IMR-90 (cell line): ENCODE data around the gene PRICKLE2. TPM values are rescaled to one million over a fixed set of nuclear protein-coding genes. Genes with fewer than 3 reads are reported as not detected.

Source experiments
- ATAC-seq: fragments of 200-7000 bp; cut with Tn5 transposase; 2 replicates; pipeline ENCODE4 v1.9.1; 2020; ENCODE audit warnings: low read depth, mild to moderate bottlenecking, moderate library complexity
- BruUV-seq: library from RNA; stranded (reverse); fragments of 400-500 nt; replicated peaks from 2 replicates; lab custom pipeline; 2021; lab: Mats Ljungman, UMichigan
- CTCF ChIA-PET: fragments of 300-600 bp; formaldehyde crosslinking; extraction: SDS; loops from one replicate; lab custom pipeline; 2021; ENCODE audit warnings: antibody characterized with exemption; lab: Yijun Ruan, JAX
- POLR2A ChIA-PET: fragments of 300-600 bp; sonication (Branson Sonifier 250); formaldehyde crosslinking; loops from one replicate; lab custom pipeline; 2022; ENCODE audit warnings: antibody characterized with exemption; ENCODE audit not compliant: unreplicated experiment; lab: Charles Lee
- DNase-seq: peaks from one replicate; pipeline ENCODE4 v3.0.0; 2013
- H2AFZ ChIP-seq: replicated peaks from 2 replicates; pipeline ENCODE3; 2013; ENCODE audit warnings: low read length, mild to moderate bottlenecking; ENCODE audit not compliant: poor library complexity
- H2AK5ac ChIP-seq: 2 replicates; pipeline ENCODE4 v1.6.1; 2013; ENCODE audit warnings: low read depth, low read length, inconsistent platforms
- H2AK9ac ChIP-seq: replicated peaks from 2 replicates; pipeline ENCODE3; 2013; ENCODE audit warnings: mild to moderate bottlenecking, low read depth, low read length, moderate library complexity; ENCODE audit not compliant: poor library complexity
- H2BK120ac ChIP-seq: 2 replicates; pipeline ENCODE4 v1.6.1; 2013; ENCODE audit warnings: low read depth, low read length, inconsistent platforms
- H2BK15ac ChIP-seq: 3 replicates; pipeline ENCODE4 v1.6.1; 2013; ENCODE audit warnings: low read depth, low read length, inconsistent platforms
- H2BK20ac ChIP-seq: 2 replicates; pipeline ENCODE4 v1.6.1; 2013; ENCODE audit warnings: low read depth, mild to moderate bottlenecking, inconsistent platforms, low read length, moderate library complexity
- H2BK5ac ChIP-seq: 2 replicates; pipeline ENCODE4 v1.6.1; 2013; ENCODE audit warnings: mild to moderate bottlenecking, low read depth, low read length, inconsistent platforms; ENCODE audit not compliant: poor library complexity, severe bottlenecking
- H3K14ac ChIP-seq: replicated peaks from 2 replicates; pipeline ENCODE4 v1.6.1; 2013; ENCODE audit warnings: low read depth, low read length, inconsistent platforms
- H3K18ac ChIP-seq: 2 replicates; pipeline ENCODE4 v1.6.1; 2013; ENCODE audit warnings: low read depth, low read length, control low read depth
- H3K23ac ChIP-seq: 2 replicates; pipeline ENCODE4 v1.6.1; 2013; ENCODE audit warnings: low read depth, low read length, inconsistent platforms
- H3K27ac ChIP-seq: 2 replicates; pipeline ENCODE4 v1.5.1; 2013; ENCODE audit warnings: mild to moderate bottlenecking, control low read depth, low read length; ENCODE audit not compliant: insufficient read depth
- H3K27me3 ChIP-seq: 2 replicates; pipeline ENCODE4 v1.6.1; 2013; ENCODE audit warnings: low read length; ENCODE audit not compliant: control insufficient read depth, insufficient read depth
- H3K36me3 ChIP-seq: 2 replicates; pipeline ENCODE4 v1.6.1; 2013; ENCODE audit warnings: low read length, mixed read lengths; ENCODE audit not compliant: control insufficient read depth, insufficient read depth
- H3K4ac ChIP-seq: 2 replicates; pipeline ENCODE4 v1.6.1; 2013; ENCODE audit warnings: low read depth, low read length, inconsistent platforms
- H3K4me1 ChIP-seq: 2 replicates; pipeline ENCODE4 v1.6.1; 2013; ENCODE audit warnings: low read length, mixed read lengths; ENCODE audit not compliant: control insufficient read depth, insufficient read depth
- H3K4me2 ChIP-seq: 2 replicates; pipeline ENCODE4 v1.6.1; 2013; ENCODE audit warnings: low read depth, mild to moderate bottlenecking, control low read depth, low read length, moderate library complexity
- H3K4me3 ChIP-seq: 2 replicates; pipeline ENCODE4 v1.5.1; 2013; ENCODE audit warnings: low read depth, mild to moderate bottlenecking, control low read depth, low read length, moderate library complexity; ENCODE audit not compliant: insufficient read depth
- H3K56ac ChIP-seq: 2 replicates; pipeline ENCODE4 v1.6.1; 2013; ENCODE audit warnings: low read length, inconsistent platforms; ENCODE audit not compliant: insufficient read depth; ENCODE audit errors: extremely low read depth
- H3K79me1 ChIP-seq, 2 experiments: 2 replicates each; pipeline ENCODE4 v1.6.1; 2013; ENCODE audit warnings: low read length in 2 of 2, inconsistent platforms in 1 of 2, low read depth in 1 of 2
- H3K9ac ChIP-seq: 2 replicates; pipeline ENCODE4 v1.6.1; 2013; ENCODE audit warnings: low read depth, low read length, control low read depth
- H3K9me1 ChIP-seq: 2 replicates; pipeline ENCODE4 v1.6.1; 2013; ENCODE audit warnings: low read length, inconsistent platforms; ENCODE audit not compliant: insufficient read depth
- H3K9me3 ChIP-seq: 2 replicates; pipeline ENCODE4 v1.6.1; 2013; ENCODE audit warnings: low read length; ENCODE audit not compliant: control insufficient read depth, insufficient read depth
- H4K20me1 ChIP-seq: 2 replicates; pipeline ENCODE4 v1.6.1; 2013; ENCODE audit warnings: low read length, inconsistent platforms; ENCODE audit not compliant: insufficient read depth
- H4K5ac ChIP-seq: 2 replicates; pipeline ENCODE4 v1.6.1; 2013; ENCODE audit warnings: mild to moderate bottlenecking, low read depth, low read length, control low read depth
- H4K8ac ChIP-seq, 2 experiments: 2 replicates each; pipeline ENCODE4 v1.6.1; 2013; ENCODE audit warnings: low read depth in 2 of 2, low read length in 2 of 2, control low read depth in 1 of 2, inconsistent platforms in 1 of 2
- H4K91ac ChIP-seq: 2 replicates; pipeline ENCODE4 v1.6.1; 2013; ENCODE audit warnings: low read depth, low read length, inconsistent platforms; ENCODE audit not compliant: insufficient read depth
- BHLHE40 ChIP-seq: fragments of 150-350 bp; IDR thresholded peaks from 2 replicates; pipeline ENCODE4 v1.6.1; 2016; ENCODE audit warnings: mild to moderate bottlenecking, low read depth, low read length
- CEBPB ChIP-seq: IDR thresholded peaks from 2 replicates; pipeline ENCODE4 v1.6.1; 2012; ENCODE audit warnings: low read depth, low read length, improper control_type of control experiment
- CHD1 ChIP-seq: IDR thresholded peaks from 2 replicates; pipeline ENCODE4 v1.6.1; 2012; ENCODE audit warnings: low read depth, low read length, improper control_type of control experiment
- MAFK ChIP-seq: IDR thresholded peaks from 2 replicates; pipeline ENCODE4 v1.6.1; 2012; ENCODE audit warnings: low read depth, low read length, improper control_type of control experiment
- MAZ ChIP-seq: IDR thresholded peaks from 2 replicates; pipeline ENCODE4 v1.6.1; 2012; ENCODE audit warnings: low read depth, mild to moderate bottlenecking, low read length, improper control_type of control experiment, moderate library complexity, borderline replicate concordance
- MXI1 ChIP-seq: IDR thresholded peaks from 2 replicates; pipeline ENCODE4 v1.6.1; 2012; ENCODE audit warnings: low read depth, mild to moderate bottlenecking, low read length, moderate library complexity, borderline replicate concordance
- NFE2L2 ChIP-seq: fragments of 150-350 bp; IDR thresholded peaks from 2 replicates; pipeline ENCODE4 v1.6.1; 2016; ENCODE audit warnings: low read depth, mild to moderate bottlenecking, low read length
- POLR2A ChIP-seq: IDR thresholded peaks from 2 replicates; pipeline ENCODE4 v1.6.1; 2012; ENCODE audit warnings: mild to moderate bottlenecking, low read depth, low read length
- RAD21 ChIP-seq: IDR thresholded peaks from 2 replicates; pipeline ENCODE4 v1.6.1; 2012; ENCODE audit warnings: low read length, improper control_type of control experiment
- WGBS, 2 experiments: methylation state at CpG; one replicate each; pipeline versions ENCODE4 v1.1.5 to v1.1.7; 2013; ENCODE audit warnings: missing lambda C conversion rate in 2 of 2; ENCODE audit not compliant: insufficient read length in 1 of 2; ENCODE audit errors: extremely low coverage in 2 of 2; 5-methylcytosine and 5-hydroxymethylcytosine counted together
- dilution Hi-C: fragments of 300-500 bp; cut with HindIII; formaldehyde crosslinking; loops from one replicate; pipeline ENCODE4 v1.14.3; 2018; ENCODE audit warnings: low sequenced_read_pairs; ENCODE audit not compliant: unreplicated experiment
- in situ Hi-C: fragments of 300-500 bp; cut with MboI; formaldehyde crosslinking; loops from 3 replicates; pipeline ENCODE4 v1.14.3; 2019; ENCODE audit warnings: low sequenced_read_pairs, inconsistent platforms, mixed read lengths
- intact Hi-C: fragments of 100-400 bp; cut with micrococcal nuclease; formaldehyde crosslinking; loops from 2 replicates; pipeline ENCODE4 v1.10.0; 2022
- polyA plus RNA-seq, 3 experiments: library from polyadenylated mRNA; depleted of rRNA; stranded (reverse); fragments of >200 nt; gene quantifications; 2 replicates each; pipeline ENCODE4 v1.2.3, GENCODE V29; 2012; ENCODE audit warnings: low replicate concordance in 1 of 3
- total RNA-seq: library from RNA; depleted of rRNA; stranded (reverse); fragments of >200 nt; gene quantifications from 2 replicates; pipeline ENCODE4 v1.2.3, GENCODE V29; 2012
- TF ChIP-seq, protein P1 (sequence below): fragments of 150-350 bp; IDR thresholded peaks from 2 replicates; pipeline ENCODE4 v1.6.1; 2017; ENCODE audit warnings: mild to moderate bottlenecking, antibody characterized with exemption, low read length, low read depth
- TF ChIP-seq, protein P2 (sequence below): fragments of 150-350 bp; IDR thresholded peaks from 2 replicates; pipeline ENCODE4 v1.6.1; 2016; ENCODE audit warnings: low read depth, mild to moderate bottlenecking, low read length, moderate library complexity, borderline replicate concordance

PRICKLE2 gene
- total and polyA plus RNA-seq, 2 of the 4 experiments (the other 2 are of a cell fraction), result 4.1 to 14.2 TPM

DNA sequence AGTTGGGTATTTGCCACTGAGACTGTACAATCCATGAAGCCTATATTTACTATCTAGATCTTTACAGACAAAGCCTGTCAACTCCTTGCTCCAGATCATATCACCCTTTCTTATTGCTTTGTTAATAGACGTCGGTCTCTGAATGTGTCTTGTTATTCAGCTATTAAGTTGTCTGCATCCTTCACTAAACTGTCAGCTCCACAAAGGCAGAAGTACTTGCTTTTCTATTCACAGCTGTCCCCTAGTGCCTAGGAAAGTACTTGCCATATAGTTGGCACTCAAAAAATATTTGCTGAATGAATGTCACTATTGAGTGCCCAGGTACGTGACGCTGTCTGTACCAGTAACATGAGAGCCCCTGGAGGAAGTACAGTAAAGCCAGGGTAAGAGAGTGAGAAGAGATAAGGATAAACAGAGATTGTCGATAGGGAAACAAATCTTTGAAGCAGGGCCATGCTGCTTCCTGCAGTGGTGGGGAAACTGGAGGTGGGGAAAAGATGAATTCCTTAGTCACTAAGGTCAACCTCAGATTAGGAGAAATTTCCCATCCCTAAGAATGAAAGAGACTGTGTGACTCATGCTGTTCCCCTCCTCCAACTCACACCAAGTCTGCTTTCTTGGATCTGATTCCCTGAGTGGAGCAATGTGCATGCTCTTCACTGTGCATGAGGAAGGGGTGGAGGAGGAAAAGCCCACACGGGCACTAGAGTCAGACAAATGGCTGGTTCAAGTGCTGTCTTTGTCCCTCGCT lies 36.3 kb downstream of the PRICKLE2 start (continued):
- TF ChIP-seq BHLHE40 (peak; percentile 55), NFE2L2 (peak; percentile 50; the same call in 1 of the 2 replicates)

DNA sequence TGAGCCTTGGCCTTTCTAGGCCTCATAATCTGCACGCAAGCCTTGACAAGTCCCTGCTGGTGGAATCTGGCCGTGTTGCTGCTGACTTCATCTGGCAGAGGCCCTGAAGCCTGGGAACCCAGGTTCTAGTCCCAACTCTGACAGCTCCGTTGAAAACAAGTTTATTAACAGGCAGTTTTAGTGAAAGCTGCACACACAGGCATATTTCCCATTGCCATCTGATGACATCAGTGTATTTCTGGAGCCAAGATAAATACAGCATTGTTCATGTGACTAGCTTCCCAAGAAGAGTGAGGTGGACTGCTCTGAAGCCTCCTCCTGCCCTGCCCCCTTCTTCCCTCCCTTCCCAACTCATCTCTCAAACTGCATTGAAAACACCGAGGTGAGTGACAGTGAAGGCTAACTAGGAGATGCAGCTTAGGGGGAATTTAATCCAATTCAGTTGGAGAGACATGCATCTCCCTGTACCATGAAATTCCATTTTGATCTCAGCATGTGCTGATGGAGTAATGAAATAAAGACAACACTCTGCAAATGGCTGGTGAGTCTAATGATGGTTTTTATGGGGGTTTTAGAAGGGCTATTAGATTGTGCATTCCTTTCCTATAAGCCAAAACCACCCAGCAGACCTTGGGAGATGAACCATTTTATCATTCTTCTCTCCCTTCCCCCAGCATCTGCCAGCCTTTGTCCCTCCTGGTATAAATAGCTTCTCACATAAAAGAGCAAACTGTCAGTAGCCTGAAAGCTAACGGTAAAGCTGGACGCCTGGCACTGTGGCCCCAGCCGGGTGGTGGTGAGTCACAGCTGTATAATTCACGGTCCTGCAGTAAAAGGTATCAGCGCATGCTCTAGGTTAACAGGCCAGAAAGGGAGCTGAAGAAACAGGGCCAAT lies 38.0 kb downstream of the PRICKLE2 start:
- Histone ChIP-seq H2BK5ac (peak overlapping the region; percentile 71), H3K18ac (peak overlapping the region; percentile 26; the same call in 1 of the 2 replicates), H3K9ac (peak overlapping the region; percentile 5; the same call in 1 of the 2 replicates), H3K36me3 (no peaks in the 10 kb centered on the region), H4K8ac (peak overlapping the region; percentile 36 to 86; a peak in 3 of 4 replicates), H4K91ac (peak overlapping the region; percentile 89), H3K4me3 (no peak overlapping the region), H3K23ac (peak overlapping the region; percentile 97), H2AK9ac (peak overlapping the region; percentile 35), H4K5ac (peak overlapping the region; percentile 4; the same call in 1 of the 2 replicates), H3K9me1 (peaks cover 35% of the 10 kb centered on the region), H2BK15ac (peak overlapping the region; percentile 53; the same call in 2 of the 3 replicates), H3K14ac (peak overlapping the region; percentile 89), H3K9me3 (no peaks in the 10 kb centered on the region), H2AFZ (peak overlapping the region; percentile 28), H3K4me1 (peaks cover 32% of the 10 kb centered on the region), H2BK20ac (peak overlapping the region; percentile 96), H3K4me2 (peak overlapping the region; percentile 52), H3K27ac (peak overlapping the region; percentile 86), H3K56ac (peak overlapping the region; percentile 77), H3K79me1 (peaks cover 22 to 77% of the 10 kb centered on the region in 2 experiments), H2AK5ac (peak overlapping the region; percentile 56; the same call in 1 of the 2 replicates), H4K20me1 (peaks cover 5% of the 10 kb centered on the region), H3K27me3 (no peaks in the 10 kb centered on the region), H2BK120ac (peak overlapping the region; percentile 92), H3K4ac (peak overlapping the region; percentile 94)
- 7% methylated on average over 5 of the region's 9 CpGs; no CpG with 5 or more reads in 1 of the 2 experiments for WGBS, 2 experiments
- ChIA-PET CTCF (interaction anchor here (0.5 to 1.3 kb wide), 2 partner anchors 18 to 36 kb away, joined by 3 read pairs; no protein-coding TSS in a partner anchor), POLR2A (no interaction called here)
- BruUV-seq, result no TSS peak
- dilution Hi-C loops, result no loop called here
- DNase-seq (peak; percentile 99), ATAC-seq (peak; percentile 62)
- intact Hi-C loops, result loop anchor here (5.0 kb wide), 1 partner anchor 155 kb away; no protein-coding TSS in a partner anchor
- in situ Hi-C loops, result no loop called here
- TF ChIP-seq RAD21, result peak; percentile 25; the same call in 1 of the 2 replicates
- TF ChIP-seq MAZ, result peak; percentile 73; the same call in 1 of the 2 replicates
- peak; percentile 59; the same call in 1 of the 2 replicates for TF ChIP-seq MXI1
- peak; percentile 45; the same call in 1 of the 2 replicates for TF ChIP-seq POLR2A
- TF ChIP-seq, protein P1, sequence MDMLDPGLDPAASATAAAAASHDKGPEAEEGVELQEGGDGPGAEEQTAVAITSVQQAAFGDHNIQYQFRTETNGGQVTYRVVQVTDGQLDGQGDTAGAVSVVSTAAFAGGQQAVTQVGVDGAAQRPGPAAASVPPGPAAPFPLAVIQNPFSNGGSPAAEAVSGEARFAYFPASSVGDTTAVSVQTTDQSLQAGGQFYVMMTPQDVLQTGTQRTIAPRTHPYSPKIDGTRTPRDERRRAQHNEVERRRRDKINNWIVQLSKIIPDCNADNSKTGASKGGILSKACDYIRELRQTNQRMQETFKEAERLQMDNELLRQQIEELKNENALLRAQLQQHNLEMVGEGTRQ, result peak; percentile 83
- peak; percentile 67 for TF ChIP-seq BHLHE40
- TF ChIP-seq CHD1, result no peak
- TF ChIP-seq MAFK, result peak; percentile 75
- TF ChIP-seq, protein P2, sequence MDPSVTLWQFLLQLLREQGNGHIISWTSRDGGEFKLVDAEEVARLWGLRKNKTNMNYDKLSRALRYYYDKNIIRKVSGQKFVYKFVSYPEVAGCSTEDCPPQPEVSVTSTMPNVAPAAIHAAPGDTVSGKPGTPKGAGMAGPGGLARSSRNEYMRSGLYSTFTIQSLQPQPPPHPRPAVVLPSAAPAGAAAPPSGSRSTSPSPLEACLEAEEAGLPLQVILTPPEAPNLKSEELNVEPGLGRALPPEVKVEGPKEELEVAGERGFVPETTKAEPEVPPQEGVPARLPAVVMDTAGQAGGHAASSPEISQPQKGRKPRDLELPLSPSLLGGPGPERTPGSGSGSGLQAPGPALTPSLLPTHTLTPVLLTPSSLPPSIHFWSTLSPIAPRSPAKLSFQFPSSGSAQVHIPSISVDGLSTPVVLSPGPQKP, result no peak
- 0 out of 2 replicates have a peak, but pooled peaks have one; percentile 40 for TF ChIP-seq CEBPB
